GM23338 (cell line): ENCODE results near the gene PUM2. TPM values are rescaled to one million over a fixed set of nuclear protein-coding genes. Genes with fewer than 3 reads are reported as not detected.

Source experiments
- ATAC-seq: fragments of 200-7000 bp; cut with Tn5 transposase; 3 replicates; pipeline ENCODE4 v1.9.1; 2020
- DNase-seq: peaks from one replicate; pipeline ENCODE4 v3.0.0-alpha.2; 2015; ENCODE audit warnings: low spot score
- H2AFZ ChIP-seq: fragments of 200-600 bp; sonication (generic); 2 replicates; pipeline ENCODE4 v1.8.0; 2016; ENCODE audit warnings: antibody characterized with exemption, mild to moderate bottlenecking, moderate library complexity
- H3F3A ChIP-seq: fragments of 200-600 bp; sonication (generic); replicated peaks from 2 replicates; pipeline ENCODE4 v1.8.0; 2017; ENCODE audit warnings: antibody characterized with exemption, mixed run types, low read depth
- H3K27ac ChIP-seq: fragments of 200-600 bp; sonication (generic); 2 replicates; pipeline ENCODE4 v1.6.1; 2016; ENCODE audit warnings: low read depth
- H3K27me3 ChIP-seq: fragments of 200-600 bp; sonication (generic); 2 replicates; pipeline ENCODE4 v1.8.0; 2016; ENCODE audit warnings: mild to moderate bottlenecking, mixed run types, moderate library complexity; ENCODE audit not compliant: insufficient read depth
- H3K36me3 ChIP-seq: fragments of 200-600 bp; sonication (generic); 2 replicates; pipeline ENCODE4 v1.8.0; 2016; ENCODE audit warnings: mild to moderate bottlenecking; ENCODE audit not compliant: insufficient read depth
- H3K4me1 ChIP-seq: fragments of 200-600 bp; sonication (generic); 2 replicates; pipeline ENCODE4 v1.8.0; 2016; ENCODE audit warnings: mild to moderate bottlenecking, moderate library complexity; ENCODE audit not compliant: insufficient read depth
- H3K4me2 ChIP-seq: fragments of 200-600 bp; sonication (generic); 2 replicates; pipeline ENCODE4 v1.7.1; 2017; ENCODE audit warnings: mixed run types
- H3K4me3 ChIP-seq: fragments of 200-600 bp; sonication (generic); 2 replicates; pipeline ENCODE4 v1.6.1; 2016; ENCODE audit warnings: mixed run types
- H3K79me2 ChIP-seq: fragments of 200-600 bp; sonication (generic); replicated peaks from 2 replicates; pipeline ENCODE4 v1.8.0; 2017; ENCODE audit warnings: mild to moderate bottlenecking; ENCODE audit not compliant: insufficient read depth
- H3K9me2 ChIP-seq: fragments of 200-600 bp; sonication (generic); 2 replicates; pipeline ENCODE4 v1.8.0; 2017; ENCODE audit not compliant: insufficient read depth
- H4K20me1 ChIP-seq: fragments of 200-600 bp; sonication (generic); replicated peaks from 2 replicates; pipeline ENCODE4 v1.8.0; 2017; ENCODE audit warnings: mild to moderate bottlenecking; ENCODE audit not compliant: insufficient read depth
- H3K27ac Mint-ChIP-seq: 2 replicates; pipeline ENCODE4 v1.8.0; 2020; ENCODE audit warnings: inconsistent platforms, mild to moderate bottlenecking, moderate library complexity, mixed read lengths
- H3K27me3 Mint-ChIP-seq: 3 replicates; pipeline ENCODE4 v1.8.0; 2022; ENCODE audit warnings: low read depth, mild to moderate bottlenecking, moderate library complexity, mixed read lengths, inconsistent platforms; ENCODE audit not compliant: insufficient read depth, poor library complexity
- H3K36me3 Mint-ChIP-seq: 3 replicates; pipeline ENCODE4 v1.8.0; 2021; ENCODE audit warnings: low read depth, mild to moderate bottlenecking, inconsistent platforms, moderate library complexity, mixed read lengths
- H3K4me1 Mint-ChIP-seq: 3 replicates; pipeline ENCODE4 v1.8.0; 2020; ENCODE audit warnings: mild to moderate bottlenecking, inconsistent platforms, mixed read lengths
- H3K4me3 Mint-ChIP-seq: 3 replicates; pipeline ENCODE4 v1.8.0; 2021; ENCODE audit warnings: moderate library complexity, mild to moderate bottlenecking, inconsistent platforms, mixed read lengths
- H3K9me3 Mint-ChIP-seq: 3 replicates; pipeline ENCODE4 v1.8.0; 2020; ENCODE audit warnings: moderate library complexity, mild to moderate bottlenecking, inconsistent platforms, mixed read lengths
- EZH2 ChIP-seq: fragments of 200-600 bp; sonication (generic); IDR thresholded peaks from one replicate; pipeline ENCODE4 v1.8.0; 2017; ENCODE audit warnings: antibody characterized with exemption, mild to moderate bottlenecking, low read depth; ENCODE audit not compliant: unreplicated experiment
- EZH2phosphoT487 ChIP-seq: fragments of 200-600 bp; sonication (generic); IDR thresholded peaks from one replicate; pipeline ENCODE4 v1.8.1; 2018; ENCODE audit warnings: antibody characterized with exemption; ENCODE audit not compliant: unreplicated experiment
- JUNB ChIP-seq: IDR thresholded peaks from one replicate; pipeline ENCODE4 v1.6.1; 2016; ENCODE audit warnings: antibody characterized with exemption; ENCODE audit not compliant: unreplicated experiment
- NANOG ChIP-seq: IDR thresholded peaks from 2 replicates; pipeline ENCODE4 v1.6.1; 2016; ENCODE audit warnings: antibody characterized with exemption, borderline replicate concordance
- POLR2AphosphoS5 ChIP-seq: IDR thresholded peaks from 2 replicates; pipeline ENCODE4 v1.6.1; 2016; ENCODE audit warnings: antibody characterized with exemption, low read depth
- polyA plus RNA-seq: library from polyadenylated mRNA; unstranded; fragments of >200 nt; fragmentation: Nextera tagmentation; extraction: Ambion mirVana; gene quantifications from 2 replicates; pipeline ENCODE4 v1.2.1, GENCODE V29; 2016
- total RNA-seq: library from RNA; depleted of rRNA; stranded (reverse); fragments of >200 nt; shearing (Covaris generic); gene quantifications from 2 replicates; pipeline ENCODE4 v1.2.3, GENCODE V29; 2014
- TF ChIP-seq, protein P1 (sequence below), 2 experiments: fragments of 200-600 bp in 1 of 2; sonication (generic) in 1 of 2; conservative IDR thresholded peaks; 2 replicates each; pipeline versions ENCODE4 v1.5.1 to v1.6.1; 2016 to 2017; ENCODE audit warnings: antibody characterized with exemption in 2 of 2, low read depth in 2 of 2, mild to moderate bottlenecking in 2 of 2, moderate library complexity in 1 of 2
- TF ChIP-seq, protein P2 (sequence below): fragments of 250-450 bp; sonication (Bioruptor Pico); IDR thresholded peaks from 2 replicates; pipeline ENCODE4 v1.5.0; 2020; ENCODE audit warnings: mild to moderate bottlenecking, moderate library complexity

The PUM2 gene
- total and polyA plus RNA-seq, 2 experiments from 2014 or later = 29.9 to 94.1 TPM

DNA sequence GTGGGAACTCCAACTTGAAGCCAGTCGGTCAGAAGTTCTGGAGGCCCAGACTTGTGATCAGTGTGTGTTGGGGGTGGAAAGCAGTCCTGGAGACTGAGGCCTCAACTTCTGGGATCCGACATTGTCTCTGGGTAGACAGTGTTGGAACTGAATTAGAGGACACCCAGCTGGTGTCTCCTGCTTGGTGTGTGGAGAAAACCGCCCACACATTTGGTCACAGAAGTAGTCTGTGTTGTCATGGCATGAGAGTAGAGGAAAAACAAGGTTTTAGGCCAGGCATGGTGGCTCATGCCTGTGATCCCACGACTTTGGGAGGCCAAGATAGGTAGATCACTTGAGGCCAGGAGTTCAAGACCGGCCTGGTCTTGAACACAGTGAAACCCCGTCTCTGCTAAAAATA, 51.5 kb downstream of the PUM2 start:
- Histone ChIP-seq H3F3A (peaks cover 3% of the 10 kb centered on the region; the same call in 1 of the 2 replicates), H3K36me3 (peaks cover 15% of the 10 kb centered on the region), H3K4me2 (no peak overlapping the region), H3K79me2 (peaks cover 90% of the 10 kb centered on the region), H4K20me1 (peaks cover 13% of the 10 kb centered on the region), H3K4me3 (no peak overlapping the region), H2AFZ (no peak overlapping the region), H3K27me3 (no peaks in the 10 kb centered on the region), H3K27ac (no peak overlapping the region), H3K9me2 (no peaks in the 10 kb centered on the region), H3K4me1 (no peaks in the 10 kb centered on the region)
- Mint-ChIP-seq H3K9me3 (no peaks in the 10 kb centered on the region), H3K4me1 (peaks cover under 1% of the 10 kb centered on the region; the same call in 1 of the 3 replicates), H3K4me3 (no peak overlapping the region), H3K36me3 (peaks cover 56% of the 10 kb centered on the region), H3K27ac (peak overlapping the region; percentile 78), H3K27me3 (peaks cover 3% of the 10 kb centered on the region)
- ATAC-seq = no peak
- TF ChIP-seq EZH2 (no peak), JUNB (no peak), EZH2phosphoT487 (no peak), POLR2AphosphoS5 (no peak), NANOG (no peak)
- TF ChIP-seq, protein P1, sequence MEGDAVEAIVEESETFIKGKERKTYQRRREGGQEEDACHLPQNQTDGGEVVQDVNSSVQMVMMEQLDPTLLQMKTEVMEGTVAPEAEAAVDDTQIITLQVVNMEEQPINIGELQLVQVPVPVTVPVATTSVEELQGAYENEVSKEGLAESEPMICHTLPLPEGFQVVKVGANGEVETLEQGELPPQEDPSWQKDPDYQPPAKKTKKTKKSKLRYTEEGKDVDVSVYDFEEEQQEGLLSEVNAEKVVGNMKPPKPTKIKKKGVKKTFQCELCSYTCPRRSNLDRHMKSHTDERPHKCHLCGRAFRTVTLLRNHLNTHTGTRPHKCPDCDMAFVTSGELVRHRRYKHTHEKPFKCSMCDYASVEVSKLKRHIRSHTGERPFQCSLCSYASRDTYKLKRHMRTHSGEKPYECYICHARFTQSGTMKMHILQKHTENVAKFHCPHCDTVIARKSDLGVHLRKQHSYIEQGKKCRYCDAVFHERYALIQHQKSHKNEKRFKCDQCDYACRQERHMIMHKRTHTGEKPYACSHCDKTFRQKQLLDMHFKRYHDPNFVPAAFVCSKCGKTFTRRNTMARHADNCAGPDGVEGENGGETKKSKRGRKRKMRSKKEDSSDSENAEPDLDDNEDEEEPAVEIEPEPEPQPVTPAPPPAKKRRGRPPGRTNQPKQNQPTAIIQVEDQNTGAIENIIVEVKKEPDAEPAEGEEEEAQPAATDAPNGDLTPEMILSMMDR (conservative IDR thresholded peaks at IDR 0.05; ENCODE audit: low read depth in 2 of 2) = no peak
- TF ChIP-seq, protein P2, sequence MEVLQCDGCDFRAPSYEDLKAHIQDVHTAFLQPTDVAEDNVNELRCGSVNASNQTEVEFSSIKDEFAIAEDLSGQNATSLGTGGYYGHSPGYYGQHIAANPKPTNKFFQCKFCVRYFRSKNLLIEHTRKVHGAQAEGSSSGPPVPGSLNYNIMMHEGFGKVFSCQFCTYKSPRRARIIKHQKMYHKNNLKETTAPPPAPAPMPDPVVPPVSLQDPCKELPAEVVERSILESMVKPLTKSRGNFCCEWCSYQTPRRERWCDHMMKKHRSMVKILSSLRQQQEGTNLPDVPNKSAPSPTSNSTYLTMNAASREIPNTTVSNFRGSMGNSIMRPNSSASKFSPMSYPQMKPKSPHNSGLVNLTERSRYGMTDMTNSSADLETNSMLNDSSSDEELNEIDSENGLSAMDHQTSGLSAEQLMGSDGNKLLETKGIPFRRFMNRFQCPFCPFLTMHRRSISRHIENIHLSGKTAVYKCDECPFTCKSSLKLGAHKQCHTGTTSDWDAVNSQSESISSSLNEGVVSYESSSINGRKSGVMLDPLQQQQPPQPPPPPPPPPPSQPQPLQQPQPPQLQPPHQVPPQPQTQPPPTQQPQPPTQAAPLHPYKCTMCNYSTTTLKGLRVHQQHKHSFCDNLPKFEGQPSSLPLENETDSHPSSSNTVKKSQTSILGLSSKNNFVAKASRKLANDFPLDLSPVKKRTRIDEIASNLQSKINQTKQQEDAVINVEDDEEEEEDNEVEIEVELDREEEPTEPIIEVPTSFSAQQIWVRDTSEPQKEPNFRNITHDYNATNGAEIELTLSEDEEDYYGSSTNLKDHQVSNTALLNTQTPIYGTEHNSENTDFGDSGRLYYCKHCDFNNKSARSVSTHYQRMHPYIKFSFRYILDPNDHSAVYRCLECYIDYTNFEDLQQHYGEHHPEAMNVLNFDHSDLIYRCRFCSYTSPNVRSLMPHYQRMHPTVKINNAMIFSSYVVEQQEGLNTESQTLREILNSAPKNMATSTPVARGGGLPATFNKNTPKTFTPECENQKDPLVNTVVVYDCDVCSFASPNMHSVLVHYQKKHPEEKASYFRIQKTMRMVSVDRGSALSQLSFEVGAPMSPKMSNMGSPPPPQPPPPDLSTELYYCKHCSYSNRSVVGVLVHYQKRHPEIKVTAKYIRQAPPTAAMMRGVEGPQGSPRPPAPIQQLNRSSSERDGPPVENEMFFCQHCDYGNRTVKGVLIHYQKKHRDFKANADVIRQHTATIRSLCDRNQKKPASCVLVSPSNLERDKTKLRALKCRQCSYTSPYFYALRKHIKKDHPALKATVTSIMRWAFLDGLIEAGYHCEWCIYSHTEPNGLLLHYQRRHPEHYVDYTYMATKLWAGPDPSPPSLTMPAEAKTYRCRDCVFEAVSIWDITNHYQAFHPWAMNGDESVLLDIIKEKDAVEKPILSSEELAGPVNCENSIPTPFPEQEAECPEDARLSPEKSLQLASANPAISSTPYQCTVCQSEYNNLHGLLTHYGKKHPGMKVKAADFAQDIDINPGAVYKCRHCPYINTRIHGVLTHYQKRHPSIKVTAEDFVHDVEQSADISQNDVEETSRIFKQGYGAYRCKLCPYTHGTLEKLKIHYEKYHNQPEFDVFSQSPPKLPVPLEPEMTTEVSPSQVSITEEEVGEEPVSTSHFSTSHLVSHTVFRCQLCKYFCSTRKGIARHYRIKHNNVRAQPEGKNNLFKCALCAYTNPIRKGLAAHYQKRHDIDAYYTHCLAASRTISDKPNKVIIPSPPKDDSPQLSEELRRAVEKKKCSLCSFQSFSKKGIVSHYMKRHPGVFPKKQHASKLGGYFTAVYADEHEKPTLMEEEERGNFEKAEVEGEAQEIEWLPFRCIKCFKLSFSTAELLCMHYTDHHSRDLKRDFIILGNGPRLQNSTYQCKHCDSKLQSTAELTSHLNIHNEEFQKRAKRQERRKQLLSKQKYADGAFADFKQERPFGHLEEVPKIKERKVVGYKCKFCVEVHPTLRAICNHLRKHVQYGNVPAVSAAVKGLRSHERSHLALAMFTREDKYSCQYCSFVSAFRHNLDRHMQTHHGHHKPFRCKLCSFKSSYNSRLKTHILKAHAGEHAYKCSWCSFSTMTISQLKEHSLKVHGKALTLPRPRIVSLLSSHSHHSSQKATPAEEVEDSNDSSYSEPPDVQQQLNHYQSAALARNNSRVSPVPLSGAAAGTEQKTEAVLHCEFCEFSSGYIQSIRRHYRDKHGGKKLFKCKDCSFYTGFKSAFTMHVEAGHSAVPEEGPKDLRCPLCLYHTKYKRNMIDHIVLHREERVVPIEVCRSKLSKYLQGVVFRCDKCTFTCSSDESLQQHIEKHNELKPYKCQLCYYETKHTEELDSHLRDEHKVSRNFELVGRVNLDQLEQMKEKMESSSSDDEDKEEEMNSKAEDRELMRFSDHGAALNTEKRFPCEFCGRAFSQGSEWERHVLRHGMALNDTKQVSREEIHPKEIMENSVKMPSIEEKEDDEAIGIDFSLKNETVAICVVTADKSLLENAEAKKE = no peak
- no peak for DNase-seq
